ENCODE data around the gene FUT8.

The FUT8 gene

GRCh38 chr14:65720171-65720570 lies 307.6 kb downstream of the FUT8 start:
- DNase-seq (ENCODE audit: low read depth): no peak

DNA sequence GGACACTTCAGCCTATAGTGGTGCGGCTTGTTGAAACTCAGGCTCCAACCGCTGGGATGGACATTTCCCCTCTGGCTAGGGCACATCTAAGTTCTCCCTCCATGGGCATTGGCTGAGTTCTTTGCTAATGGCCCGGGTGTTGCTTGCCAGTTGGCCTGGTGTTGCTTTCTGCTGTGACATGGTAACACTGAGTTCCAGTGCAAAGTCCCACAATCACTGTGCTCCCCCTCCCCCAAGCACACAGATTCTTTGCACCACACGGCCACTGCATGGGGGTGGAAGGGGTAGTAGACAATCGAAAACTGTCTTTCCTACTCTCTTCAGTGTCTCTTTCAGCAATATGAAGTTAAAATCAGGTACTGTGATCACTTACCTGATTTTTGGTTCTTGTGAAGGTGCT lies 308.2 kb downstream of the FUT8 start:
- no peak overlapping the region for H3K4me3 ChIP-seq (ENCODE audit: low read length)
- no peak overlapping the region for H3K9ac ChIP-seq (ENCODE audit: low read length)
- H3K4me1 ChIP-seq (ENCODE audit: control insufficient read depth, insufficient read depth, low read length): no peaks in the 10 kb centered on the region
- no peak for DNase-seq (ENCODE audit: low read depth)
- peaks cover 16% of the 10 kb centered on the region for H3K9me3 ChIP-seq (ENCODE audit: control insufficient read depth, low read length)
- no peaks in the 10 kb centered on the region for H3K27me3 ChIP-seq (replicated peaks; ENCODE audit: control insufficient read depth, insufficient read depth, low read length)
- peaks cover 15% of the 10 kb centered on the region for H3K36me3 ChIP-seq (ENCODE audit: control insufficient read depth, insufficient read depth, low read length, severe bottlenecking)

More at GRCh38 chr14:65720171-65720570, 307.6 kb downstream of the FUT8 start:
- Histone ChIP-seq H3K27me3 (replicated peaks; ENCODE audit: control insufficient read depth, insufficient read depth, low read length) (no peaks in the 10 kb centered on the region), H3K9ac (ENCODE audit: low read length) (no peak overlapping the region), H3K36me3 (ENCODE audit: control insufficient read depth, insufficient read depth, low read length, severe bottlenecking) (peaks cover 14% of the 10 kb centered on the region), H3K9me3 (ENCODE audit: control insufficient read depth, low read length) (peaks cover 16% of the 10 kb centered on the region), H3K4me1 (ENCODE audit: control insufficient read depth, insufficient read depth, low read length) (no peaks in the 10 kb centered on the region), H3K4me3 (ENCODE audit: low read length) (no peak overlapping the region)

- Histone ChIP-seq H3K9me3 (ENCODE audit: control insufficient read depth, low read length) (peaks cover 12% of the 10 kb centered on the region), H3K36me3 (ENCODE audit: control insufficient read depth, insufficient read depth, low read length, severe bottlenecking) (peaks cover 15% of the 10 kb centered on the region), H3K27me3 (replicated peaks; ENCODE audit: control insufficient read depth, insufficient read depth, low read length) (no peaks in the 10 kb centered on the region), H3K4me1 (ENCODE audit: control insufficient read depth, insufficient read depth, low read length) (no peaks in the 10 kb centered on the region), H3K9ac (ENCODE audit: low read length) (no peak overlapping the region), H3K4me3 (ENCODE audit: low read length) (no peak overlapping the region)
- no peak for DNase-seq (ENCODE audit: low read depth)
Observed at GRCh38 chr14:65723348-65723747, 310.8 kb downstream of the FUT8 start.

DNA sequence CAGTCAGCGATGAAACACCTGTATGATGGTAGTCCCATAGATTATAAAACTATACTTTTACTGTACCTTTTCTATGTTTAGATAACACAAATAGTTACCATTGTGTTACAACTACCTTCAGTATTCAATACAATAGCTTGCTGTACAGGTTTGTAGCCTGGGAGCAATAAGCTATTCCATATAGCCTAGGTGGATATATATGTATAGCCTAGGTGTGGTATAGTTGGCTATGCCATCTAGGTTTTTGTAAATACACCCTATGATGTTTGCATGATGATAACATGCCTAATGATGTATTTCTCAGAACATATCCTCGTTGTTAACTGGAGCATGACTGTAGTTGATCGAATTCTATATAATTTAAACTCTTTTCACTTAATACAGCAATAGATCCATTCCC lies 316.1 kb downstream of the FUT8 start:
- H3K4me1 ChIP-seq (ENCODE audit: control insufficient read depth, insufficient read depth, low read length): no peaks in the 10 kb centered on the region
- no peaks in the 10 kb centered on the region for H3K9me3 ChIP-seq (ENCODE audit: control insufficient read depth, low read length)
- no peak for DNase-seq (ENCODE audit: low read depth)
- H3K9ac ChIP-seq (ENCODE audit: low read length): no peak overlapping the region
- peaks cover 22% of the 10 kb centered on the region for H3K36me3 ChIP-seq (ENCODE audit: control insufficient read depth, insufficient read depth, low read length, severe bottlenecking)
- H3K27me3 ChIP-seq (replicated peaks; ENCODE audit: control insufficient read depth, insufficient read depth, low read length): no peaks in the 10 kb centered on the region
- no peak overlapping the region for H3K4me3 ChIP-seq (ENCODE audit: low read length)

DNA sequence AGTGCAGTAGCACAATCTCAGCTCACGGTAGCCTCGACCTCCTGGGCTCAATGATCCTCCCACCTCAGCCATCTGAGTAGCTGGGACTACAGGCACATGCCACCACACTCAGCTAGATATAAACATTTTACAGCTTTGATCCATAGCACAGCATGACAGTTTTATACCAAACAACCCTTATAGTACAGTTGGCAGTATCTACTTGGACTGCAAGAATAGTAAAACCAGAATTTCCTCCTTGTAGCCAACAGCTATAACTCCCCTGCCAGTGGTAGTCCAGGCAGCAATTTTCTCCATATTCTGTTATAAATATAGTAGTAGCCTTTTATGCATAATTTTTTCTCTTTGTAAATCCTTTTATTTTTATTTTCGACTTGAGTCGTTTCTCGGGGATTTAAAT lies 317.0 kb downstream of the FUT8 start:
- Histone ChIP-seq H3K36me3 (ENCODE audit: control insufficient read depth, insufficient read depth, low read length, severe bottlenecking) (peaks cover 15% of the 10 kb centered on the region), H3K27me3 (replicated peaks; ENCODE audit: control insufficient read depth, insufficient read depth, low read length) (no peaks in the 10 kb centered on the region), H3K9ac (ENCODE audit: low read length) (no peak overlapping the region), H3K4me1 (ENCODE audit: control insufficient read depth, insufficient read depth, low read length) (no peaks in the 10 kb centered on the region), H3K4me3 (ENCODE audit: low read length) (no peak overlapping the region), H3K9me3 (ENCODE audit: control insufficient read depth, low read length) (no peaks in the 10 kb centered on the region)
- DNase-seq (ENCODE audit: low read depth): no peak

- H3K36me3 ChIP-seq (ENCODE audit: control insufficient read depth, insufficient read depth, low read length, severe bottlenecking): peaks cover 8% of the 10 kb centered on the region
- H3K9ac ChIP-seq (ENCODE audit: low read length): no peak overlapping the region
- no peaks in the 10 kb centered on the region for H3K9me3 ChIP-seq (ENCODE audit: control insufficient read depth, low read length)
- no peaks in the 10 kb centered on the region for H3K27me3 ChIP-seq (replicated peaks; ENCODE audit: control insufficient read depth, insufficient read depth, low read length)
- no peak overlapping the region for H3K4me3 ChIP-seq (ENCODE audit: low read length)
- DNase-seq (ENCODE audit: low read depth): no peak
- no peaks in the 10 kb centered on the region for H3K4me1 ChIP-seq (ENCODE audit: control insufficient read depth, insufficient read depth, low read length)
Observed at GRCh38 chr14:65731933-65732506, 319.5 kb downstream of the FUT8 start.

GRCh38 chr14:65738339-65738738 lies 325.8 kb downstream of the FUT8 start:
- Histone ChIP-seq H3K36me3 (ENCODE audit: control insufficient read depth, insufficient read depth, low read length, severe bottlenecking) (peaks cover 13% of the 10 kb centered on the region), H3K4me3 (ENCODE audit: low read length) (no peak overlapping the region), H3K27me3 (replicated peaks; ENCODE audit: control insufficient read depth, insufficient read depth, low read length) (no peaks in the 10 kb centered on the region), H3K9me3 (ENCODE audit: control insufficient read depth, low read length) (no peaks in the 10 kb centered on the region), H3K4me1 (ENCODE audit: control insufficient read depth, insufficient read depth, low read length) (no peaks in the 10 kb centered on the region), H3K9ac (ENCODE audit: low read length) (no peak overlapping the region)
- DNase-seq (ENCODE audit: low read depth): no peak

- no peaks in the 10 kb centered on the region for H3K9me3 ChIP-seq (ENCODE audit: control insufficient read depth, low read length)
- peaks cover 9% of the 10 kb centered on the region for H3K36me3 ChIP-seq (ENCODE audit: control insufficient read depth, insufficient read depth, low read length, severe bottlenecking)
- no peak overlapping the region for H3K4me3 ChIP-seq (ENCODE audit: low read length)
- no peaks in the 10 kb centered on the region for H3K27me3 ChIP-seq (replicated peaks; ENCODE audit: control insufficient read depth, insufficient read depth, low read length)
- H3K9ac ChIP-seq (ENCODE audit: low read length): no peak overlapping the region
- no peaks in the 10 kb centered on the region for H3K4me1 ChIP-seq (ENCODE audit: control insufficient read depth, insufficient read depth, low read length)
- DNase-seq (ENCODE audit: low read depth): no peak
Observed at GRCh38 chr14:65745396-65746190, 333.1 kb downstream of the FUT8 start.

DNA sequence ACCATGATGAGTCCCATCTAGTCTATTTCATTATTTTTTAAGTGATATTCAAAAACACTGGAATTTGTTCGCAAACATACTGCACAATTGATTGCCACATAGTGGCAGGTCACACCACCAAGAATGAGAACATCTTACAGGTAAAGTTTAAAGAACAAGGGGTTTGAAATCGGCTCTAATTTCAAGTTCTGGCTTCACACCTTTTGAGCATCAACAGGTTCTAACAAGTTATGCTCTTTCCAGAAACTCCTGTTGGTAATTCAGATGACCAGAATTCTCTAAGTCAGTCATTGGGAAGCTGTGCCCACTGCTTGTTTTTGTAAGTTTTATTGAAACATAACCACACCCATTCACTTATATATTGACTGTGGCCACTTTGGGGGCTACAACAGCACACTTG lies 336.3 kb downstream of the FUT8 start:
- DNase-seq (ENCODE audit: low read depth): no peak
- no peak overlapping the region for H3K9ac ChIP-seq (ENCODE audit: low read length)
- no peaks in the 10 kb centered on the region for H3K36me3 ChIP-seq (ENCODE audit: control insufficient read depth, insufficient read depth, low read length, severe bottlenecking)
- H3K27me3 ChIP-seq (replicated peaks; ENCODE audit: control insufficient read depth, insufficient read depth, low read length): no peaks in the 10 kb centered on the region
- no peaks in the 10 kb centered on the region for H3K4me1 ChIP-seq (ENCODE audit: control insufficient read depth, insufficient read depth, low read length)
- no peak overlapping the region for H3K4me3 ChIP-seq (ENCODE audit: low read length)
- H3K9me3 ChIP-seq (ENCODE audit: control insufficient read depth, low read length): no peaks in the 10 kb centered on the region

GRCh38 chr14:65749287-65749686 lies 336.8 kb downstream of the FUT8 start:
- Histone ChIP-seq H3K4me3 (ENCODE audit: low read length) (no peak overlapping the region), H3K27me3 (replicated peaks; ENCODE audit: control insufficient read depth, insufficient read depth, low read length) (no peaks in the 10 kb centered on the region), H3K9me3 (ENCODE audit: control insufficient read depth, low read length) (no peaks in the 10 kb centered on the region), H3K9ac (ENCODE audit: low read length) (no peak overlapping the region), H3K36me3 (ENCODE audit: control insufficient read depth, insufficient read depth, low read length, severe bottlenecking) (no peaks in the 10 kb centered on the region), H3K4me1 (ENCODE audit: control insufficient read depth, insufficient read depth, low read length) (no peaks in the 10 kb centered on the region)
- no peak for DNase-seq (ENCODE audit: low read depth)

- no peaks in the 10 kb centered on the region for H3K27me3 ChIP-seq (replicated peaks; ENCODE audit: control insufficient read depth, insufficient read depth, low read length)
- H3K4me1 ChIP-seq (ENCODE audit: control insufficient read depth, insufficient read depth, low read length): no peaks in the 10 kb centered on the region
- H3K9me3 ChIP-seq (ENCODE audit: control insufficient read depth, low read length): no peaks in the 10 kb centered on the region
- DNase-seq (ENCODE audit: low read depth): no peak
- no peaks in the 10 kb centered on the region for H3K36me3 ChIP-seq (ENCODE audit: control insufficient read depth, insufficient read depth, low read length, severe bottlenecking)
- no peak overlapping the region for H3K9ac ChIP-seq (ENCODE audit: low read length)
- no peak overlapping the region for H3K4me3 ChIP-seq (ENCODE audit: low read length)
Observed at GRCh38 chr14:65750906-65751305, 338.4 kb downstream of the FUT8 start.

Measured in adipocyte (in vitro differentiated cells).